PC-3 (cell line): Measurements from ENCODE around the gene SLC25A39. TPM values are rescaled to one million over a fixed set of nuclear protein-coding genes. Genes with fewer than 3 reads are reported as not detected.

Experiments used
- ATAC-seq: fragments of 200-7000 bp; cut with Tn5 transposase; 2 replicates; pipeline ENCODE4 v1.9.1; 2020; ENCODE audit warnings: mild to moderate bottlenecking, moderate library complexity
- BruUV-seq: library from RNA; stranded (reverse); fragments of 400-500 nt; replicated peaks from 2 replicates; lab custom pipeline; 2021; lab: Mats Ljungman, UMichigan
- CTCF ChIA-PET: fragments of 300-600 bp; sonication (Branson Sonifier 250); formaldehyde crosslinking; loops from one replicate; lab custom pipeline; 2022; ENCODE audit warnings: antibody characterized with exemption; lab: Charles Lee
- POLR2A ChIA-PET: fragments of 300-600 bp; sonication (Branson Sonifier 250); formaldehyde crosslinking; loops from one replicate; lab custom pipeline; 2022; ENCODE audit warnings: antibody characterized with exemption; ENCODE audit not compliant: unreplicated experiment; lab: Charles Lee
- DNase-seq: peaks from one replicate; pipeline ENCODE4 v3.0.0-alpha.2; 2015
- H2AFZ ChIP-seq: fragments of 300-600 bp; sonication (generic); 2 replicates; pipeline ENCODE4 v1.6.0; 2016; ENCODE audit warnings: antibody characterized with exemption, low read length
- H3F3A ChIP-seq: fragments of 300-600 bp; sonication (generic); one replicate; pipeline ENCODE4 v1.6.0; 2017; ENCODE audit warnings: antibody characterized with exemption, low read length, control low read depth, mild to moderate bottlenecking; ENCODE audit not compliant: unreplicated experiment
- H3K27ac ChIP-seq: fragments of 300-600 bp; sonication (generic); 2 replicates; pipeline ENCODE4 v1.5.1; 2016; ENCODE audit warnings: mild to moderate bottlenecking, low read length
- H3K27me3 ChIP-seq: fragments of 300-600 bp; sonication (generic); 2 replicates; pipeline ENCODE4 v1.6.1; 2016; ENCODE audit warnings: low read length, mixed read lengths
- H3K36me3 ChIP-seq: fragments of 300-600 bp; sonication (generic); 2 replicates; pipeline ENCODE4 v1.6.1; 2016; ENCODE audit warnings: low read depth, mixed run types, low read length, mixed read lengths
- H3K4me1 ChIP-seq: fragments of 300-600 bp; sonication (generic); 2 replicates; pipeline ENCODE4 v1.5.1; 2016; ENCODE audit warnings: low read length; ENCODE audit not compliant: insufficient read depth
- H3K4me2 ChIP-seq: fragments of 300-600 bp; sonication (generic); 2 replicates; pipeline ENCODE4 v1.6.0; 2016; ENCODE audit warnings: low read length
- H3K4me3 ChIP-seq: fragments of 300-600 bp; sonication (generic); 2 replicates; pipeline ENCODE4 v1.5.1; 2016; ENCODE audit warnings: mild to moderate bottlenecking, low read length, mixed read lengths
- H3K79me2 ChIP-seq: fragments of 300-600 bp; sonication (generic); 2 replicates; pipeline ENCODE4 v1.6.1; 2017; ENCODE audit warnings: low read length, mixed read lengths
- H3K9ac ChIP-seq: fragments of 300-600 bp; sonication (generic); 2 replicates; pipeline ENCODE4 v1.6.0; 2016; ENCODE audit warnings: mild to moderate bottlenecking, low read length
- H3K9me2 ChIP-seq: fragments of 300-600 bp; sonication (generic); replicated peaks from 2 replicates; pipeline ENCODE4 v1.6.1; 2016; ENCODE audit warnings: mixed run types, low read length, mixed read lengths
- H3K9me3 ChIP-seq: fragments of 300-600 bp; sonication (generic); 2 replicates; pipeline ENCODE4 v1.6.1; 2016; ENCODE audit warnings: low read length, mixed read lengths
- H4K20me1 ChIP-seq: fragments of 300-600 bp; sonication (generic); 2 replicates; pipeline ENCODE4 v1.6.1; 2016; ENCODE audit warnings: low read length, mixed read lengths
- CTCF ChIP-seq: fragments of 300-600 bp; sonication (generic); conservative IDR thresholded peaks from 2 replicates; pipeline ENCODE4 v1.5.1; 2017; ENCODE audit warnings: antibody characterized with exemption, low read depth, mild to moderate bottlenecking, low read length
- EZH2 ChIP-seq: fragments of 300-600 bp; sonication (generic); IDR thresholded peaks from one replicate; pipeline ENCODE4 v1.6.1; 2017; ENCODE audit warnings: antibody characterized with exemption, mild to moderate bottlenecking, low read length; ENCODE audit not compliant: unreplicated experiment
- EZH2phosphoT487 ChIP-seq: fragments of 300-600 bp; sonication (generic); IDR thresholded peaks from 2 replicates; pipeline ENCODE4 v1.6.1; 2018; ENCODE audit warnings: mild to moderate bottlenecking, antibody characterized with exemption, low read length, borderline replicate concordance
- intact Hi-C: fragments of 100-400 bp; cut with micrococcal nuclease; formaldehyde crosslinking; loops from 2 replicates; pipeline ENCODE4 v1.9.0; 2023
- total RNA-seq: library from RNA; depleted of rRNA; stranded (reverse); fragments of >200 nt; gene quantifications from 2 replicates; pipeline ENCODE4 v1.2.3, GENCODE V29; 2014

The SLC25A39 gene
- total RNA-seq, 1 experiment from 2014 or later, result 726 TPM

GRCh38 chr17:44304651-44305050, 20.0 kb downstream of the SLC25A39 start:
- peaks cover 9% of the 10 kb centered on the region for H3K4me1 ChIP-seq
- H3K9me2 ChIP-seq, result no peaks in the 10 kb centered on the region
- H3K36me3 ChIP-seq, result no peaks in the 10 kb centered on the region
- no peak overlapping the region for H2AFZ ChIP-seq
- ATAC-seq (no peak), DNase-seq (no peak)
- H3K79me2 ChIP-seq, result no peaks in the 10 kb centered on the region
- no peaks in the 10 kb centered on the region for H3K9me3 ChIP-seq
- no peak overlapping the region for H3K9ac ChIP-seq
- H3K27me3 ChIP-seq, result no peaks in the 10 kb centered on the region
- no TSS peak for BruUV-seq
- H3K4me2 ChIP-seq, result no peak overlapping the region
- H3K4me3 ChIP-seq, result no peak overlapping the region
- CTCF ChIA-PET, result no interaction called here
- TF ChIP-seq EZH2phosphoT487 (no peak), CTCF (no peak), EZH2 (no peak)
- H4K20me1 ChIP-seq, result no peaks in the 10 kb centered on the region
- H3F3A ChIP-seq, result no peaks in the 10 kb centered on the region
- intact Hi-C loops, result no loop called here
- POLR2A ChIA-PET, result no interaction called here
- H3K27ac ChIP-seq, result no peak overlapping the region

GRCh38 chr17:44297975-44298374, 26.6 kb downstream of the SLC25A39 start:
- Histone ChIP-seq H2AFZ (no peak overlapping the region), H3K27me3 (no peaks in the 10 kb centered on the region), H3K4me1 (no peaks in the 10 kb centered on the region), H3K4me2 (no peak overlapping the region), H3K79me2 (no peaks in the 10 kb centered on the region), H3K4me3 (no peak overlapping the region), H3K9me3 (no peaks in the 10 kb centered on the region), H3K9me2 (no peaks in the 10 kb centered on the region), H4K20me1 (no peaks in the 10 kb centered on the region), H3K36me3 (no peaks in the 10 kb centered on the region), H3K27ac (no peak overlapping the region), H3K9ac (no peak overlapping the region), H3F3A (no peaks in the 10 kb centered on the region)
- CTCF ChIA-PET, result no interaction called here
- DNase-seq (no peak), ATAC-seq (no peak)
- intact Hi-C loops, result no loop called here
- TF ChIP-seq EZH2phosphoT487 (no peak), EZH2 (no peak), CTCF (no peak)
- BruUV-seq, result no TSS peak
- POLR2A ChIA-PET, result no interaction called here

- H3F3A ChIP-seq, result no peaks in the 10 kb centered on the region
- no peaks in the 10 kb centered on the region for H4K20me1 ChIP-seq
- H3K4me1 ChIP-seq, result no peaks in the 10 kb centered on the region
- H3K79me2 ChIP-seq, result no peaks in the 10 kb centered on the region
- no peak overlapping the region for H3K4me3 ChIP-seq
- ATAC-seq (no peak), DNase-seq (no peak)
- H3K9ac ChIP-seq, result no peak overlapping the region
- no peaks in the 10 kb centered on the region for H3K9me3 ChIP-seq
- POLR2A ChIA-PET, result no interaction called here
- H3K36me3 ChIP-seq, result no peaks in the 10 kb centered on the region
- no peaks in the 10 kb centered on the region for H3K27me3 ChIP-seq
- intact Hi-C loops, result no loop called here
- CTCF ChIA-PET, result no interaction called here
- H2AFZ ChIP-seq, result no peak overlapping the region
- BruUV-seq, result no TSS peak
- H3K27ac ChIP-seq, result no peak overlapping the region
- no peak overlapping the region for H3K4me2 ChIP-seq
- no peaks in the 10 kb centered on the region for H3K9me2 ChIP-seq
- TF ChIP-seq CTCF (no peak), EZH2phosphoT487 (no peak), EZH2 (no peak)
Measured at GRCh38 chr17:44293509-44294226, 31.0 kb downstream of the SLC25A39 start.
